MCF 10A (cell line): Measurements from ENCODE around the gene PEX14. TPM values are rescaled to one million over a fixed set of nuclear protein-coding genes. Genes with fewer than 3 reads are reported as not detected.
A peak's percentile ranks its signal among the peaks of the same experiment; 100 is the strongest.

Source experiments
- BruUV-seq: library from RNA; stranded (reverse); fragments of 400-500 nt; replicated peaks from 2 replicates; lab custom pipeline; 2021; lab: Mats Ljungman, UMichigan
- CTCF ChIA-PET: fragments of 300-600 bp; sonication (Branson Sonifier 250); formaldehyde crosslinking; extraction: SDS; loops from one replicate; lab custom pipeline; 2021; ENCODE audit warnings: antibody characterized with exemption, inconsistent platforms; lab: Yijun Ruan, JAX
- POLR2A ChIA-PET: fragments of 300-600, 350-650 bp; sonication (Branson Sonifier 250); formaldehyde crosslinking; extraction: SDS; loops from one replicate; lab custom pipeline; 2020; ENCODE audit warnings: antibody characterized with exemption, inconsistent platforms; lab: Yijun Ruan, JAX
- DNase-seq: peaks from one replicate; pipeline ENCODE4 v3.0.0-alpha.2; 2018; ENCODE audit not compliant: unreplicated experiment
- H3K27ac Mint-ChIP-seq: one replicate; pipeline ENCODE4 v1.8.0; 2022; ENCODE audit warnings: mild to moderate bottlenecking, low read depth, mixed read lengths; ENCODE audit not compliant: unreplicated experiment
- H3K27me3 Mint-ChIP-seq: one replicate; pipeline ENCODE4 v1.8.0; 2022; ENCODE audit warnings: mixed read lengths; ENCODE audit not compliant: insufficient read depth, unreplicated experiment
- H3K36me3 Mint-ChIP-seq: one replicate; pipeline ENCODE4 v1.8.0; 2022; ENCODE audit warnings: mild to moderate bottlenecking, moderate library complexity, mixed read lengths; ENCODE audit not compliant: insufficient read depth, unreplicated experiment
- H3K4me1 Mint-ChIP-seq: one replicate; pipeline ENCODE4 v1.8.0; 2022; ENCODE audit warnings: mixed read lengths; ENCODE audit not compliant: insufficient read depth, unreplicated experiment
- H3K4me3 Mint-ChIP-seq: one replicate; pipeline ENCODE4 v1.8.0; 2022; ENCODE audit warnings: mild to moderate bottlenecking, moderate library complexity, mixed read lengths; ENCODE audit not compliant: unreplicated experiment
- H3K9me3 Mint-ChIP-seq: one replicate; pipeline ENCODE4 v1.8.0; 2022; ENCODE audit warnings: mixed read lengths; ENCODE audit not compliant: unreplicated experiment
- intact Hi-C: fragments of 100-400 bp; cut with micrococcal nuclease; formaldehyde crosslinking; loops from 2 replicates; pipeline ENCODE4 v1.14.1; 2022
- total RNA-seq: library from RNA; stranded (reverse); gene quantifications from 2 replicates; pipeline ENCODE4 v1.2.3, GENCODE V29; 2022
- TF ChIP-seq, protein P1 (sequence below): fragments of 200-600 bp; IDR thresholded peaks from one replicate; pipeline ENCODE4 v1.8.0; 2022; ENCODE audit warnings: antibody characterized with exemption, mild to moderate bottlenecking; ENCODE audit not compliant: unreplicated experiment

Gene PEX14
- total RNA-seq, 1 experiment from 2014 or later: 22.2 TPM

DNA sequence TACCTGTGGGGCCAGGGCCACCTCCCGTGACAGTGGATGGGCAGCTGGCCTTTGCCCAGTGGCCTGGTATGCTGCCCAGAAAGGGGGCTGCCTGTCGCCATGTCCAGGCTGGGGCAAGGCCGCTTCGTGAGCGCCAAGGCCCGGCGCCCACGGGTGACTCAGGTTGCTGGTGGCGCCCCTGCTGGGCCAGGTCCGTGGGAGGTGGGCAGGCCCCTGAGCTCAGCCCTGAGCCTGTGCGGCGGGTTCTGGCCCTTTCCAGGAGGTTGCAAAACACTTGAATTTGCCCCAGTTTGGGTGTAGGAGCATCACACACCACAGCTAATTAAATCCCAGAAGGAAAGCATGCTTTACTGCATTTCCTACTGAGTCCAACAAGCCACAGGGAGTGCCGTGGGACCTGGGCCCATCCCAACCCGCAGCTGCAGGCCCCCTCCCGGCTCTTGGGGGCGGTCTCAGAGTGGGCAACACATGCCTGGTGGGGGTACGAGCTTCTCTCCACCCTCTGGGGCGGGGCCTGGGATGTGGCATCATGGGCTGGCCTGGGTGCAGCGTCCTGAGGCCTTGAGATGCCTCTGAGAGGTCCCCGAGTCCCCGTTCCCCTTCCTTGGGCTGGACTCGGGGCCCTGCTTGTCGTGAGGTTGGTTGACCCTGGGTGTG, 159.8 kb downstream of the PEX14 start:
- DNase-seq: peak; percentile 66
- H3K27me3 Mint-ChIP-seq: no peaks in the 10 kb centered on the region
- intact Hi-C loops: loop anchor here (2.0 to 5.0 kb wide), 3 partner anchors 104 to 162 kb away; partner anchors contain the start of gene CASZ1
- CTCF ChIA-PET: interaction anchor here (0.5 to 1.8 kb wide), 5 partner anchors 9 to 233 kb away, joined by 3 to 4 read pairs (median 3); no protein-coding TSS in a partner anchor
- peak overlapping the region; percentile 95 for H3K27ac Mint-ChIP-seq
- H3K4me1 Mint-ChIP-seq: peaks cover 10% of the 10 kb centered on the region
- POLR2A ChIA-PET: interaction anchor here (0.6 to 2.8 kb wide), 15 partner anchors 10 to 526 kb away, joined by 3 to 14 read pairs (median 4); no protein-coding TSS in a partner anchor
- H3K36me3 Mint-ChIP-seq: peaks cover 6% of the 10 kb centered on the region
- TF ChIP-seq, protein P1, sequence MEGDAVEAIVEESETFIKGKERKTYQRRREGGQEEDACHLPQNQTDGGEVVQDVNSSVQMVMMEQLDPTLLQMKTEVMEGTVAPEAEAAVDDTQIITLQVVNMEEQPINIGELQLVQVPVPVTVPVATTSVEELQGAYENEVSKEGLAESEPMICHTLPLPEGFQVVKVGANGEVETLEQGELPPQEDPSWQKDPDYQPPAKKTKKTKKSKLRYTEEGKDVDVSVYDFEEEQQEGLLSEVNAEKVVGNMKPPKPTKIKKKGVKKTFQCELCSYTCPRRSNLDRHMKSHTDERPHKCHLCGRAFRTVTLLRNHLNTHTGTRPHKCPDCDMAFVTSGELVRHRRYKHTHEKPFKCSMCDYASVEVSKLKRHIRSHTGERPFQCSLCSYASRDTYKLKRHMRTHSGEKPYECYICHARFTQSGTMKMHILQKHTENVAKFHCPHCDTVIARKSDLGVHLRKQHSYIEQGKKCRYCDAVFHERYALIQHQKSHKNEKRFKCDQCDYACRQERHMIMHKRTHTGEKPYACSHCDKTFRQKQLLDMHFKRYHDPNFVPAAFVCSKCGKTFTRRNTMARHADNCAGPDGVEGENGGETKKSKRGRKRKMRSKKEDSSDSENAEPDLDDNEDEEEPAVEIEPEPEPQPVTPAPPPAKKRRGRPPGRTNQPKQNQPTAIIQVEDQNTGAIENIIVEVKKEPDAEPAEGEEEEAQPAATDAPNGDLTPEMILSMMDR: no peak
- H3K9me3 Mint-ChIP-seq: no peaks in the 10 kb centered on the region
- no peak overlapping the region for H3K4me3 Mint-ChIP-seq
- no TSS peak for BruUV-seq

DNA sequence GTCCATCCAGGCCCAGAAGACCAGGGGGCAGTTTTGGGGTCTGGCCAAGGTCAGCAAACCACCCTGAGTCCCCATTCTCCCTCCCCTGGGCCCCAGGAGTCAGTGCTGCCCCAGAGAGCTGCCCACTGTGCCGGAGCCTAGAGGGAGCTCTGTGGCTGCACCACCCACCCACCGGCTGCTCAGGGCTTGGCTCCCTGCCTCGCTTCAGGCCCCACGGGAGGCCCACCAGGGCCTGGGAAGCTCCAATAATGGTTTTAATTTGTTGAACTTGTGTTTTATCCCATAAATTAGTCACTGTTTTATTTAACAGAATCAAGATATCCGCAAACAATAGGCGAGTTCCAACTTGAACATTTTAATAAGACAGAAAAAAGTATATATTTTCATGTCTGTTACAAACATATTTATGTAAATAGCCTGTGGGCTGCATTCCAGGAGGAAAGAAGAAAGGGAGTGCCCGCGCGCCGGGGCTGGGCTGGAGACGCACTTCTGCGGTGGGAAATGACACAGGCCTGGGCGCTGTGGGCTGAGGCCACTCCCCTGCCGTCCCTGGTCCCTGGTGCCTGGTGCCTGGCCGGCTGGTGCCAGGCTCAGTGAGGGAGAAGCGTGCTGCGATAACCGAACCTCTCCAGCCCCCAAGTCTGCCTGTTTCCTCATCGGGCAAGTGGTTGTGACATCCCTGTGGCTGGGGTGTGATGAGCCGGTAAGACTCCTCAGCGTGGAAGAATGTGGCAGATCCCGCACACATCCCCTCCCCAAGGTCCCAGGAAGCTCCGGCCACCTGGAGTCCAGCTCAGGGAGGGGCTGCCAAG, 160.5 kb downstream of the PEX14 start:
- peaks cover 5% of the 10 kb centered on the region for H3K36me3 Mint-ChIP-seq
- peaks cover 10% of the 10 kb centered on the region for H3K4me1 Mint-ChIP-seq
- no peaks in the 10 kb centered on the region for H3K9me3 Mint-ChIP-seq
- H3K4me3 Mint-ChIP-seq: peak overlapping the region; percentile 66
- no TSS peak for BruUV-seq
- DNase-seq: peak; percentile 93
- no peaks in the 10 kb centered on the region for H3K27me3 Mint-ChIP-seq
- ChIA-PET POLR2A (interaction anchor here (0.6 to 2.8 kb wide), 19 partner anchors 10 to 525 kb away, joined by 3 to 14 read pairs (median 4); no protein-coding TSS in a partner anchor), CTCF (interaction anchor here (0.6 to 1.8 kb wide), 7 partner anchors 10 to 581 kb away, joined by 3 to 4 read pairs (median 3); no protein-coding TSS in a partner anchor)
- TF ChIP-seq, protein P1: no peak
- intact Hi-C loops: loop anchor here (2.0 to 5.0 kb wide), 3 partner anchors 104 to 162 kb away; partner anchors contain the start of gene CASZ1
- H3K27ac Mint-ChIP-seq: peak overlapping the region; percentile 95

DNA sequence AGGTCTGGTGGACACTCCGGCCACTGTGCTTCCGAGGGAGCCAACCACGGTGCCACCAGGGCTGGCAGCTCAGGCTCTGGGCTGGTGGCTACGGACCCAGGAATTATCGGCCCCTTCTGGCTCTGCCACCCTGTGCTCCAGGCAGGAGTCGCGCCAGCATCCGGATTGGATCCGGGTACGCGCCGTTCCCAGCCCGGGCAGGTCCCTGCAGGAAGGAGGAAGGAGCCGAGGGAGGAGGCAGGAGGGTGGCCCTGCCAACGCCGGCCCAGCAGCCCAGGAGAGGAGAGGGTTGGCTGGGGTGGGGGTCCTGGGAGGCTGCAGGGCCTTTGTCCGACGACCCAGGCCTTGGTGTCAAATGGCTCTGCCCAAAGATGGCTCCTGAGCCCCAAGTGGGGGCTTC, 161.2 kb downstream of the PEX14 start:
- DNase-seq: peak; percentile 74
- ChIA-PET CTCF (interaction anchor here (0.6 to 1.8 kb wide), 4 partner anchors 57 to 581 kb away, joined by 3 to 4 read pairs (median 3); no protein-coding TSS in a partner anchor), POLR2A (interaction anchor here (0.7 to 2.8 kb wide), 12 partner anchors 19 to 1002 kb away, joined by 3 to 14 read pairs (median 4); no protein-coding TSS in a partner anchor)
- Mint-ChIP-seq H3K27ac (peak overlapping the region; percentile 95), H3K4me3 (peak overlapping the region; percentile 66), H3K9me3 (no peaks in the 10 kb centered on the region), H3K27me3 (no peaks in the 10 kb centered on the region), H3K36me3 (peaks cover 5% of the 10 kb centered on the region), H3K4me1 (peaks cover 10% of the 10 kb centered on the region)
- intact Hi-C loops: loop anchor here (2.0 to 5.0 kb wide), 3 partner anchors 105 to 161 kb away; partner anchors contain the start of gene CASZ1
- TF ChIP-seq, protein P1: no peak
- TSS peak; percentile 58 for BruUV-seq
